ENCODE results near the gene SERPINE2. TPM values are rescaled to one million over a fixed set of nuclear protein-coding genes. Genes with fewer than 3 reads are reported as not detected.
"Not testable (repeated sequence)": the region's sequence is repeated elsewhere in the genome, so short reads cannot be mapped to it uniquely, and the experiment has no call there.

The SERPINE2 gene
- total RNA-seq, 1 experiment from 2014 or later = 93.3 TPM

GRCh38 chr2:223941579-223942277, 97.4 kb downstream of the SERPINE2 start:
- Histone ChIP-seq H3K79me2 (ENCODE audit: insufficient read depth, low read length) (peaks cover 70% of the 10 kb centered on the region), H3K9me2 (ENCODE audit: insufficient read depth) (no peaks in the 10 kb centered on the region), H3K9ac (ENCODE audit: low read length) (no peak overlapping the region), H3K4me3 (replicated peaks in 1 of 2; ENCODE audit: low read depth in 1 of 2, low read length in 2 of 2) (no peak overlapping the region), H3K9me3 (ENCODE audit: control insufficient read depth in 1 of 2, insufficient read depth in 1 of 2, low read depth in 1 of 2, low read length in 2 of 2) (no peaks in the 10 kb centered on the region), H3K4me1 (ENCODE audit: control insufficient read depth in 1 of 2, insufficient read depth in 2 of 2, low read length in 2 of 2) (peaks cover 13 to 38% of the 10 kb centered on the region in 2 experiments), H3K4me2 (ENCODE audit: low read length) (peak overlapping the region; percentile 41), H3K36me3 (ENCODE audit: control insufficient read depth in 1 of 2, insufficient read depth in 2 of 2, low read length in 2 of 2) (no peaks in the 10 kb centered on the region), H2AFZ (ENCODE audit: low read depth, low read length, poor library complexity, severe bottlenecking) (no peak overlapping the region), H3K27me3 (ENCODE audit: insufficient read depth, low read length) (no peaks in the 10 kb centered on the region), H4K20me1 (ENCODE audit: insufficient read depth) (no peaks in the 10 kb centered on the region), H3K27ac (ENCODE audit: low read depth, low read length) (no peak overlapping the region)
- CTCF ChIA-PET = no interaction called here
- POLR2A ChIA-PET = no interaction called here
- DNase-seq (ENCODE audit: low read depth, low spot score) (no peak), ATAC-seq (no peak)
- no peak for TF ChIP-seq EZH2 (IDR thresholded peaks at IDR 0.05)
- TF ChIP-seq CEBPB (IDR thresholded peaks at IDR 0.05; ENCODE audit: low read depth) = no peak
- TF ChIP-seq EZH2phosphoT487 (IDR thresholded peaks at IDR 0.05; ENCODE audit: borderline replicate concordance) = no peak
- no peak for TF ChIP-seq REST (IDR thresholded peaks at IDR 0.05; ENCODE audit: low read depth)
- no peak for TF ChIP-seq POLR2AphosphoS5 (IDR thresholded peaks at IDR 0.05; ENCODE audit: low read depth, low read length)
- no peak for TF ChIP-seq EGR1 (IDR thresholded peaks at IDR 0.05; ENCODE audit: low read depth)
- intact Hi-C loops (cut with micrococcal nuclease) = loop anchor here (10.0 kb wide), 2 partner anchors 107 to 247 kb away; partner anchors contain the start of gene AP1S3
- TSS peak; percentile 7 for BruUV-seq (replicated peaks)
- RAD21 ChIA-PET (ENCODE audit: low non-redundant PET in 1 of 2, low total read pairs in 2 of 2, uncharacterized antibody in 2 of 2, unreplicated experiment in 2 of 2) = no interaction called here

- BruUV-seq (replicated peaks); H3K9ac ChIP-seq (ENCODE audit: low read length); intact Hi-C loops (cut with micrococcal nuclease); H3K9me2 ChIP-seq (ENCODE audit: insufficient read depth); CTCF ChIA-PET; H2AFZ ChIP-seq (ENCODE audit: low read depth, low read length, poor library complexity, severe bottlenecking); ATAC-seq; H3K4me3 ChIP-seq (replicated peaks in 1 of 2; ENCODE audit: low read depth in 1 of 2, low read length in 2 of 2); H3K4me2 ChIP-seq (ENCODE audit: low read length); RAD21 ChIA-PET (ENCODE audit: low non-redundant PET in 1 of 2, low total read pairs in 2 of 2, uncharacterized antibody in 2 of 2, unreplicated experiment in 2 of 2); H3K9me3 ChIP-seq (ENCODE audit: control insufficient read depth in 1 of 2, insufficient read depth in 1 of 2, low read depth in 1 of 2, low read length in 2 of 2); DNase-seq (ENCODE audit: low read depth, low spot score); H3K27ac ChIP-seq (ENCODE audit: low read depth, low read length); H4K20me1 ChIP-seq (ENCODE audit: insufficient read depth); H3K27me3 ChIP-seq (ENCODE audit: insufficient read depth, low read length); H3K36me3 ChIP-seq (ENCODE audit: control insufficient read depth in 1 of 2, insufficient read depth in 2 of 2, low read length in 2 of 2): not testable (repeated sequence)
- Histone ChIP-seq H3K79me2 (ENCODE audit: insufficient read depth, low read length) (peaks cover 86% of the 10 kb centered on the region), H3K4me1 (ENCODE audit: control insufficient read depth in 1 of 2, insufficient read depth in 2 of 2, low read length in 2 of 2) (peaks cover 18 to 53% of the 10 kb centered on the region in 2 experiments)
- POLR2A ChIA-PET = interaction anchor here (1.5 kb wide), 1 partner anchor 16 kb away, joined by 3 read pairs; no protein-coding TSS in a partner anchor
Observed at GRCh38 chr2:223939438-223939837, 99.6 kb downstream of the SERPINE2 start.

Data from HCT116 (cell line).